ENCODE data around the gene MRRF.

Gene MRRF

DNA sequence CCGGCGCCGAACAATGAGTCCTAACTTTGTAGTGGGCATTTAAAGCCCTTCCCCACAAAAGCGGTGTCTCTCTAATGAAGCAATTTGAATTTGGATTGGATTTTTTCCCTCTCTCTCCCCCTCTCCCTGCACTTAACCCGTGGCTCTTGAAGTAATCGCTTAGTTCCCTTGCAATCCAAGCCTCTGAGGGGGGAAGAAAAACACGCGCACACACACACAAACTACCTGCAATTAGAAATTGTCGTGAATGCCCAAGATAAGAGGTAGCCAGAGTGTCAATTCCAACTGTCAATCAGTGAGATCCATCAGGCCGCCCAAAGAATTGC, 37.1 kb upstream of the MRRF start:
- ChIA-PET CTCF (interaction anchor here (0.6 kb wide), 1 partner anchor 51 kb away, joined by 3 read pairs; no protein-coding TSS in a partner anchor), POLR2A (no interaction called here)
- no peak for DNase-seq (ENCODE audit: extremely low spot score)
- TF ChIP-seq FOXA1 (IDR thresholded peaks at IDR 0.05): no peak
- no peak for TF ChIP-seq ZNF384 (IDR thresholded peaks at IDR 0.05)
- TF ChIP-seq HDGF (IDR thresholded peaks at IDR 0.05; ENCODE audit: borderline replicate concordance): no peak
- TF ChIP-seq SP1 (IDR thresholded peaks at IDR 0.05): no peak
- no peak for TF ChIP-seq PKNOX1 (IDR thresholded peaks at IDR 0.05)
- TF ChIP-seq SUZ12 (IDR thresholded peaks at IDR 0.05): no peak
- TF ChIP-seq L3MBTL2 (conservative IDR thresholded peaks at IDR 0.05): no peak
- no peak for TF ChIP-seq NFRKB (IDR thresholded peaks at IDR 0.05)
- TF ChIP-seq ARNT (IDR thresholded peaks at IDR 0.05): no peak

DNA sequence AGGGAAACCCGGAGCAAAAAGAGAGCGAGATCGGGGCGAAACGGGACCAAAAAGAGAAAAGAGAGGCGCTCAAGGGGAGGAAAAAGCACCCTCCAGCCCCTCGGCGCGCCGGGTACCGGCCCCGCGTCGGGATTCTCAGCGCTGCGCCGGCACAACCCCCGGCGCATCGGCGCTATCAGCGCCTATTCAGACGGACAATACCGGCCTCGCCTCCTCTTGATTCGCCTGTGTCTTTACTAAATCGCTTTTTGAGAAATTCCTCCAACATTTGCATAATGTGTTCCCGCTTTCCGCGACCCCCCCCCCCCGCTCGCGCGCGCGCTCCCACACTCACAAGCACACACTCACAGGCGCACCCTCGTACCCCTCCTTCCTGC, 36.5 kb upstream of the MRRF start:
- ChIA-PET POLR2A (no interaction called here), CTCF (interaction anchor here (0.6 kb wide), 1 partner anchor 52 kb away, joined by 3 read pairs; no protein-coding TSS in a partner anchor)
- peak; percentile 51 for DNase-seq (ENCODE audit: extremely low spot score)
- TF ChIP-seq PKNOX1 (IDR thresholded peaks at IDR 0.05): no peak
- no peak for TF ChIP-seq HDGF (IDR thresholded peaks at IDR 0.05; ENCODE audit: borderline replicate concordance)
- TF ChIP-seq SP1 (IDR thresholded peaks at IDR 0.05): no peak
- TF ChIP-seq LEF1 (IDR thresholded peaks at IDR 0.05; ENCODE audit: borderline replicate concordance): no peak
- TF ChIP-seq TARDBP (IDR thresholded peaks at IDR 0.05): no peak
- TF ChIP-seq L3MBTL2 (conservative IDR thresholded peaks at IDR 0.05): no peak; the same call in 1 of the 2 replicates
- no peak for TF ChIP-seq ZNF384 (IDR thresholded peaks at IDR 0.05)
- TF ChIP-seq SUZ12 (IDR thresholded peaks at IDR 0.05): no peak
- no peak for TF ChIP-seq FOXM1 (IDR thresholded peaks at IDR 0.05; ENCODE audit: borderline replicate concordance)
- TF ChIP-seq FOXA1 (IDR thresholded peaks at IDR 0.05): no peak
- no peak for TF ChIP-seq FOXK2 (IDR thresholded peaks at IDR 0.05)
- TF ChIP-seq NFRKB (IDR thresholded peaks at IDR 0.05): no peak
- no peak for TF ChIP-seq ELF4 (IDR thresholded peaks at IDR 0.05)

DNA sequence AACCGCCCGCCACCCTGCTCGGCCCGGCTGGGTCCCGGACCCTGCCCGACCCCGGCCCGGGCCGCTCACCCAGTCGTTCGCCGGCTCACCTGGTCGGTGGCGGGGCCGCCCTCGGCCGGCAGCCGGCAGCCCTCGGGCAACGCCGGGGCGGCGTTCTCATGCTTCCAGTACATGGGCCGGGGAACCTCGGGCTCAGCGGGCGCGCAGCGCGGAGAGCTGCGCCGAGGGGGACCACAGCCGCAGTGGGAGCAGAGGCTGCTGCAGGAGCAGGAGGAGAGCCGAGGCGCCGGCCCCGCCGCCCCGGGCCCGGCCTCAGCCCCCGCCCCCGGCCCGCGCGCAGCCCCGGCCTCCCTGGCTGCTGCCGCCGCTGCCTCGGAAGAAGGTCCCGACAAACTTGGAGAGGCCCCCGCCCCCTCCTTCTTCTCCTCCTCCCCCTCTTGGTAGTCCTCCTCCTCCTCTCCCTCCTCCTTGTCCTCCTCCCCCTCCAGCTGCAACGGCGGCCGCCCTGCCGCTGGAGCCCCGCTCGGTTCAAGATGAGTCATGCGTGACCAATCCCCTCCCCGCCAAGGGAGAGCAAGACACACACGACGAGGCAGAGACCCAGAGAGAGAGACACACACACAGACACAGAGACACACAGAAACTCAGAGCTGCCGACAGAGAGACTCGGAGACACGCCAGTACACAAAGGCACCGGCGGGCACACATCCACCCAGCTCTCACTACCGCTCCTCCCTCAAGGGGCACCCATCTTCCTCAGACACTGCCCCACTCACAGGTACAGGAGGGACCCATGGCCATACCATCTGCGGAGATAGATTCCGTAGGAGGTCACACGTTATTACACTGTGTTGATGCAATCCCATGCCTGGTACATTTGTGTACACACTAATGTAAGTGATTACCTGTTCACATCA, 35.9 kb upstream of the MRRF start, which contains the start of gene LHX6:
LHX6 (minus strand) TSS at position 390 of the 917 bp plus-strand sequence; CDS start at position 173, 217 bp downstream.
- POLR2A ChIA-PET: no interaction called here
- CTCF ChIA-PET: no interaction called here
- DNase-seq (ENCODE audit: extremely low spot score): peak; percentile 46
- TF ChIP-seq PKNOX1 (IDR thresholded peaks at IDR 0.05) (no peak), HDGF (IDR thresholded peaks at IDR 0.05; ENCODE audit: borderline replicate concordance) (no peak), BHLHE40 (IDR thresholded peaks at IDR 0.05; ENCODE audit: borderline replicate concordance) (no peak), ARNT (IDR thresholded peaks at IDR 0.05) (no peak), L3MBTL2 (conservative IDR thresholded peaks at IDR 0.05) (no peak), CTBP1 (IDR thresholded peaks at IDR 0.05; ENCODE audit: borderline replicate concordance) (no peak), ELF4 (IDR thresholded peaks at IDR 0.05) (no peak), FOXA1 (IDR thresholded peaks at IDR 0.05) (no peak), TARDBP (IDR thresholded peaks at IDR 0.05) (no peak), FOXK2 (IDR thresholded peaks at IDR 0.05) (no peak), SUZ12 (IDR thresholded peaks at IDR 0.05) (no peak), ZNF384 (IDR thresholded peaks at IDR 0.05) (no peak), SP1 (IDR thresholded peaks at IDR 0.05) (no peak), FOXM1 (IDR thresholded peaks at IDR 0.05; ENCODE audit: borderline replicate concordance) (no peak), LEF1 (IDR thresholded peaks at IDR 0.05; ENCODE audit: borderline replicate concordance) (no peak), NFRKB (IDR thresholded peaks at IDR 0.05) (no peak)

DNA sequence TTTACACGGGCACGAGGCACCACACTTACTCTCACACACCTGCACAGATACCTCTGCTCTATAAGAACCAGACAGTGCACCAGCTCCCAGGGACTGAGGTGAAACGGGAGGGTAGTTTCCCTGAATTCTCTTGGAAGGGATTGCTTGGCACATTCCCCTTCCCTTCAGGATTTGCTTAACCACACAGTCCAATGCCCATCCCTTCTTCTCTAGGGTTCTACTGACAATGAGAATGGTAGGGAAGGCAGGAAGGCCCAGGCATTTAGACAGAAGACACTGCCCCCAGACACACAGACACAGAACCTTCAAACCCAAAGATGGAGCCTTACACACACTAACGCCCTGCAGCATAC, 35.2 kb upstream of the MRRF start:
- CTCF ChIA-PET: no interaction called here
- TF ChIP-seq BHLHE40 (IDR thresholded peaks at IDR 0.05; ENCODE audit: borderline replicate concordance) (no peak), SP1 (IDR thresholded peaks at IDR 0.05) (no peak), NFRKB (IDR thresholded peaks at IDR 0.05) (no peak), L3MBTL2 (conservative IDR thresholded peaks at IDR 0.05) (no peak), ZNF384 (IDR thresholded peaks at IDR 0.05) (no peak), ELF4 (IDR thresholded peaks at IDR 0.05) (no peak), SUZ12 (IDR thresholded peaks at IDR 0.05) (no peak), FOXM1 (IDR thresholded peaks at IDR 0.05; ENCODE audit: borderline replicate concordance) (no peak), FOXK2 (IDR thresholded peaks at IDR 0.05) (no peak), HDGF (IDR thresholded peaks at IDR 0.05; ENCODE audit: borderline replicate concordance) (no peak), LEF1 (IDR thresholded peaks at IDR 0.05; ENCODE audit: borderline replicate concordance) (no peak), PKNOX1 (IDR thresholded peaks at IDR 0.05) (no peak), FOXA1 (IDR thresholded peaks at IDR 0.05) (no peak), TARDBP (IDR thresholded peaks at IDR 0.05) (no peak), CTBP1 (IDR thresholded peaks at IDR 0.05; ENCODE audit: borderline replicate concordance) (no peak)
- no peak for DNase-seq (ENCODE audit: extremely low spot score)
- POLR2A ChIA-PET: no interaction called here

- CTCF ChIA-PET: no interaction called here
- POLR2A ChIA-PET: no interaction called here
- TF ChIP-seq FOXM1 (IDR thresholded peaks at IDR 0.05; ENCODE audit: borderline replicate concordance) (no peak), ZNF384 (IDR thresholded peaks at IDR 0.05) (no peak), FOXK2 (IDR thresholded peaks at IDR 0.05) (no peak), BHLHE40 (IDR thresholded peaks at IDR 0.05; ENCODE audit: borderline replicate concordance) (no peak), FOXA1 (IDR thresholded peaks at IDR 0.05) (no peak), ARNT (IDR thresholded peaks at IDR 0.05) (no peak), TARDBP (IDR thresholded peaks at IDR 0.05) (no peak)
Measured at GRCh38 chr9:122232796-122233306, 31.8 kb upstream of the MRRF start.

More at GRCh38 chr9:122232796-122233306, 31.8 kb upstream of the MRRF start:
- no peak for DNase-seq (ENCODE audit: extremely low spot score)
